Measurements from ENCODE around the gene ST8SIA2. TPM values are rescaled to one million over a fixed set of nuclear protein-coding genes. Genes with fewer than 3 reads are reported as not detected.

ST8SIA2 gene
- polyA plus RNA-seq, 3 donors: not detected

DNA sequence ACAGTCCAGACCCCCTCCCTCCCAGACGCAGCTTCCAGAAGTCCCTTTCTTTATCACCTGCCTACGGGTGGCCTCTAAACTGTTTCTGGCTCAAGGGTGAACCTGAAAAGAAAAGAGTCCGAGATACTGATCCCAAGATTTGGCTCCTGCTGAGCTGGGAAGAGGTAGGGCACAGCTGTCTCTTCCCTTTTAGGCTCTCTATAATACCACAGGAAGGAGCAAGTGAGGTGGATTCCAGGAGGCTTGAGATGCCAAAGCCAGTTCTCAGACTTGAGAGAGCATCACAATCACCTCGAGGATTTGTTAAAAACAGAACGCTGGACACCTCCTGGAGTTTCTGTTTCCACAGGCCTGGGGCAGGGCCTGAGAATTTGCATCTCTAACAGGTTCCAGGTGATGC lies 12.3 kb downstream of the ST8SIA2 start:
- WGBS (ENCODE audit: insufficient coverage): 86% methylated on average over 2 of the region's 5 CpGs
- no peaks in the 10 kb centered on the region for H3K4me1 ChIP-seq (ENCODE audit: control insufficient read depth in 1 of 2, insufficient read depth in 2 of 2, low read length in 2 of 2)
- TF ChIP-seq, protein P1, sequence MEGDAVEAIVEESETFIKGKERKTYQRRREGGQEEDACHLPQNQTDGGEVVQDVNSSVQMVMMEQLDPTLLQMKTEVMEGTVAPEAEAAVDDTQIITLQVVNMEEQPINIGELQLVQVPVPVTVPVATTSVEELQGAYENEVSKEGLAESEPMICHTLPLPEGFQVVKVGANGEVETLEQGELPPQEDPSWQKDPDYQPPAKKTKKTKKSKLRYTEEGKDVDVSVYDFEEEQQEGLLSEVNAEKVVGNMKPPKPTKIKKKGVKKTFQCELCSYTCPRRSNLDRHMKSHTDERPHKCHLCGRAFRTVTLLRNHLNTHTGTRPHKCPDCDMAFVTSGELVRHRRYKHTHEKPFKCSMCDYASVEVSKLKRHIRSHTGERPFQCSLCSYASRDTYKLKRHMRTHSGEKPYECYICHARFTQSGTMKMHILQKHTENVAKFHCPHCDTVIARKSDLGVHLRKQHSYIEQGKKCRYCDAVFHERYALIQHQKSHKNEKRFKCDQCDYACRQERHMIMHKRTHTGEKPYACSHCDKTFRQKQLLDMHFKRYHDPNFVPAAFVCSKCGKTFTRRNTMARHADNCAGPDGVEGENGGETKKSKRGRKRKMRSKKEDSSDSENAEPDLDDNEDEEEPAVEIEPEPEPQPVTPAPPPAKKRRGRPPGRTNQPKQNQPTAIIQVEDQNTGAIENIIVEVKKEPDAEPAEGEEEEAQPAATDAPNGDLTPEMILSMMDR (IDR thresholded peaks at IDR 0.05): no peak
- H3K27ac Mint-ChIP-seq: no peak overlapping the region
- no peak overlapping the region for H3K27ac ChIP-seq (ENCODE audit: low read depth in 1 of 2, low read length in 2 of 2)
- no peak overlapping the region for H3K9ac ChIP-seq (ENCODE audit: insufficient read depth, low read length, poor library complexity, severe bottlenecking)
- H3K27me3 Mint-ChIP-seq (ENCODE audit: low read depth in 3 of 3): peaks cover 2 to 10% (median 5%) of the 10 kb centered on the region in 3 donors
- no peak overlapping the region for H2AFZ ChIP-seq (ENCODE audit: insufficient read depth, low read depth, low read length, poor library complexity, severe bottlenecking)
- H3K79me2 ChIP-seq (ENCODE audit: insufficient read depth, low read length): no peaks in the 10 kb centered on the region
- H3K4me3 Mint-ChIP-seq: no peak overlapping the region
- no peaks in the 10 kb centered on the region for H3K9me3 ChIP-seq (replicated peaks in 1 of 2; ENCODE audit: control insufficient read depth in 1 of 2, insufficient read depth in 1 of 2, low read length in 2 of 2)
- H3K36me3 Mint-ChIP-seq: no peaks in the 10 kb centered on the region
- no peaks in the 10 kb centered on the region for H4K20me1 ChIP-seq (ENCODE audit: insufficient read depth, low read length)
- no peak overlapping the region for H3K4me2 ChIP-seq (replicated peaks; ENCODE audit: extremely low read depth, low read length, poor library complexity, severe bottlenecking)
- no peaks in the 10 kb centered on the region for H3K4me1 Mint-ChIP-seq
- H3K4me3 ChIP-seq (replicated peaks in 1 of 3; ENCODE audit: low read depth in 2 of 3, low read length in 3 of 3): no peak overlapping the region
- no peak for DNase-seq
- no peaks in the 10 kb centered on the region for H3K27me3 ChIP-seq (ENCODE audit: control insufficient read depth in 2 of 2, insufficient read depth in 2 of 2, low read length in 2 of 2)
- intact Hi-C loops (cut with micrococcal nuclease): no loop called here
- H3K9me3 Mint-ChIP-seq: no peaks in the 10 kb centered on the region
- no peaks in the 10 kb centered on the region for H3K36me3 ChIP-seq (replicated peaks in 1 of 2; ENCODE audit: control insufficient read depth in 1 of 2, insufficient read depth in 2 of 2, low read length in 2 of 2)

GRCh38 chr15:92407321-92407720 lies 13.6 kb downstream of the ST8SIA2 start:
- H3K79me2 ChIP-seq (ENCODE audit: insufficient read depth, low read length): no peaks in the 10 kb centered on the region
- no peak for DNase-seq
- no peak overlapping the region for H3K4me3 ChIP-seq (replicated peaks in 1 of 3; ENCODE audit: low read depth in 2 of 3, low read length in 3 of 3)
- Mint-ChIP-seq H3K4me3 (no peak overlapping the region), H3K27me3 (ENCODE audit: low read depth in 3 of 3) (peaks cover 2 to 14% (median 4%) of the 10 kb centered on the region in 3 donors), H3K9me3 (no peaks in the 10 kb centered on the region), H3K4me1 (no peaks in the 10 kb centered on the region), H3K27ac (no peak overlapping the region), H3K36me3 (no peaks in the 10 kb centered on the region)
- H3K4me2 ChIP-seq (replicated peaks; ENCODE audit: extremely low read depth, low read length, poor library complexity, severe bottlenecking): no peak overlapping the region
- 92% methylated on average over 4 of the region's 6 CpGs for WGBS (ENCODE audit: insufficient coverage)
- no peaks in the 10 kb centered on the region for H3K9me3 ChIP-seq (replicated peaks in 1 of 2; ENCODE audit: control insufficient read depth in 1 of 2, insufficient read depth in 1 of 2, low read length in 2 of 2)
- no peaks in the 10 kb centered on the region for H3K36me3 ChIP-seq (replicated peaks in 1 of 2; ENCODE audit: control insufficient read depth in 1 of 2, insufficient read depth in 2 of 2, low read length in 2 of 2)
- H4K20me1 ChIP-seq (ENCODE audit: insufficient read depth, low read length): no peaks in the 10 kb centered on the region
- H2AFZ ChIP-seq (ENCODE audit: insufficient read depth, low read depth, low read length, poor library complexity, severe bottlenecking): no peak overlapping the region
- no peaks in the 10 kb centered on the region for H3K4me1 ChIP-seq (ENCODE audit: control insufficient read depth in 1 of 2, insufficient read depth in 2 of 2, low read length in 2 of 2)
- no peaks in the 10 kb centered on the region for H3K27me3 ChIP-seq (ENCODE audit: control insufficient read depth in 2 of 2, insufficient read depth in 2 of 2, low read length in 2 of 2)
- H3K9ac ChIP-seq (ENCODE audit: insufficient read depth, low read length, poor library complexity, severe bottlenecking): no peak overlapping the region
- no peak overlapping the region for H3K27ac ChIP-seq (ENCODE audit: low read depth in 1 of 2, low read length in 2 of 2)
- intact Hi-C loops (cut with micrococcal nuclease): no loop called here
- TF ChIP-seq, protein P1 (IDR thresholded peaks at IDR 0.05): no peak

Measured in CD14-positive monocyte (primary cell).